ENCODE data around the gene C5orf47. TPM values are rescaled to one million over a fixed set of nuclear protein-coding genes. Genes with fewer than 3 reads are reported as not detected.

The C5orf47 gene
- total and polyA plus RNA-seq, 4 donors: 0.08 TPM; not detected in 3

- peak overlapping the region; percentile 38 to 55 for H3K27ac ChIP-seq (ENCODE audit: low read depth in 1 of 2, low read length in 2 of 2)
Observed at GRCh38 chr5:173969167-173970049, 19.6 kb upstream of the C5orf47 start.

More at GRCh38 chr5:173969167-173970049, 19.6 kb upstream of the C5orf47 start:
- 71% methylated on average over 12 of the region's 12 CpGs for WGBS
- Histone ChIP-seq H3K36me3 (ENCODE audit: control insufficient read depth in 4 of 4, insufficient read depth in 3 of 4, low read depth in 1 of 4, low read length in 3 of 4) (no peaks in the 10 kb centered on the region), H3K9ac (ENCODE audit: low read depth in 1 of 2, low read length in 2 of 2) (peak overlapping the region in 1 of 2 donors; percentile 19), H3K9me3 (ENCODE audit: control insufficient read depth in 4 of 4, low read length in 3 of 4) (no peaks in the 10 kb centered on the region), H3K4me3 (ENCODE audit: low read depth in 1 of 3, low read length in 3 of 3) (no peak overlapping the region), H3K4me1 (ENCODE audit: control insufficient read depth in 4 of 4, insufficient read depth in 4 of 4, low read length in 3 of 4) (peaks cover 4 to 15% (median 10%) of the 10 kb centered on the region in 4 donors), H3K27me3 (ENCODE audit: control insufficient read depth in 4 of 4, insufficient read depth in 4 of 4, low read length in 3 of 4) (no peaks in the 10 kb centered on the region)
- TF ChIP-seq RAD21 (IDR thresholded peaks at IDR 0.05) (peak in 1 of 2 donors; percentile 38), YY1 (IDR thresholded peaks at IDR 0.05) (peak; percentile 35), ATF3 (IDR thresholded peaks at IDR 0.05) (no peak), NR2F2 (IDR thresholded peaks at IDR 0.05) (no peak), SP1 (IDR thresholded peaks at IDR 0.05) (peak; percentile 21), RXRA (IDR thresholded peaks at IDR 0.05) (peak in 1 of 2 donors; percentile 61), GABPA (IDR thresholded peaks at IDR 0.05 in 1 of 2, conservative IDR thresholded peaks at IDR 0.05 in 1 of 2) (no peak), CTCF (IDR thresholded peaks at IDR 0.05; ENCODE audit: low read depth, low read length, missing input control) (no peak), ZBTB33 (IDR thresholded peaks at IDR 0.05) (no peak), FOXA1 (IDR thresholded peaks at IDR 0.05) (peak; percentile 21), FOXA2 (IDR thresholded peaks at IDR 0.05) (no peak), MAX (IDR thresholded peaks at IDR 0.05) (no peak), TAF1 (conservative IDR thresholded peaks at IDR 0.05) (no peak), HNF4G (IDR thresholded peaks at IDR 0.05) (no peak), JUND (IDR thresholded peaks at IDR 0.05) (peak in 1 of 2 donors; percentile 52), REST (IDR thresholded peaks at IDR 0.05) (no peak), HNF4A (conservative IDR thresholded peaks at IDR 0.05) (peak; percentile 19 to 63)
- no peak for DNase-seq (ENCODE audit: low spot score)

Measured in liver (tissue), 9 donors.